Activated CD4-positive, alpha-beta T cell treated with anti-CD3 and anti-CD28 coated beads for 4 hours (primary cell): ENCODE measurements around the gene FERD3L.
"Not testable (repeated sequence)": the region's sequence is repeated elsewhere in the genome, so short reads cannot be mapped to it uniquely, and the experiment has no call there.

Experiments used
- DNase-seq, 2 donors: peaks; one replicate each; pipeline ENCODE4 v3.0.0-alpha.2; 2020

The FERD3L gene, protein sequence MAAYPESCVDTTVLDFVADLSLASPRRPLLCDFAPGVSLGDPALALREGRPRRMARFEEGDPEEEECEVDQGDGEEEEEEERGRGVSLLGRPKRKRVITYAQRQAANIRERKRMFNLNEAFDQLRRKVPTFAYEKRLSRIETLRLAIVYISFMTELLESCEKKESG

GRCh38 chr7:19144661-19145433, at the start of gene FERD3L:
Gene FERD3L (minus strand): TSS chr7:19145421. CDS start chr7:19145362, 59 bp downstream.
- DNase-seq: no peak

GRCh38 chr7:19194417-19194816, 49.2 kb upstream of the FERD3L start:
- DNase-seq: not testable (repeated sequence)

DNA sequence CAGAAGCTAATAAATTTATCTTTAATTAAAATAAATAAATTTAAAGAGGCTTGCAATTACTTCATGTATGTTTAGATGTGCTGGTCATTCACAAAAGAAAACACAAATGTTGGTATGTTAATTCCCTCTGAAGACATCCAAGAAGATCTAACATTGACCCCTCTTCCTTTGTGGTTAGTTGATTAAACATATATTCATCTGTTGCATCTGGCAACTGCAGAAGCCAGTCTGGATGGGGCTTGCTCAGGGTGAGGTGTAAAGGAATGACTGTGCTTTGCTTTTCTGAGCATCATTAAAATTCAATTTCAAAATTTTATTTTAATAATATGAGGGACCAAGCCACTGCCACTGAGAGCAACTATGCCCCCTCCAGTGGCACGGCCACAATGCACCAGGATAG, 36.4 kb upstream of the FERD3L start:
- no peak for DNase-seq

- DNase-seq: no peak
Measured at GRCh38 chr7:19178595-19178994, 33.4 kb upstream of the FERD3L start.

DNA sequence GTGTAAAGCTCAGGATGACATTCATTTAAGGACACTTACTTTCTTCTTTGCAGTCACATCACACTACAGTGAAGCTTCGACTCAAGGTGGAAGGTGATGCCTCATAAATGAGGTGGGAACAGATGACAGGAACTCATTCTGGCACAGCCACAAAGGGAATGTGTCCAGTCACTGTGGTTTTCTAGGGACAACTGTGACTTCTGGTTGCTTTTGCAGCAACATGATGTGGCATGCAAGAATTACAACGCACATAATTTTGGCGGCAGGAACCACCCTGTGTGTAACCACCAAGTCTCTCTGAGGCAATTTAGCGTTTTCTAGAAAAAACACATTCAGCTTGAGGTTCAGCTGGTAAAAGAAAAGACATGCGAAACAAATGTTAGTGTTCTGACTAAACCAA, 32.0 kb upstream of the FERD3L start:
- DNase-seq: no peak

- no peak for DNase-seq
Measured at GRCh38 chr7:19175241-19175640, 30.0 kb upstream of the FERD3L start.

DNA sequence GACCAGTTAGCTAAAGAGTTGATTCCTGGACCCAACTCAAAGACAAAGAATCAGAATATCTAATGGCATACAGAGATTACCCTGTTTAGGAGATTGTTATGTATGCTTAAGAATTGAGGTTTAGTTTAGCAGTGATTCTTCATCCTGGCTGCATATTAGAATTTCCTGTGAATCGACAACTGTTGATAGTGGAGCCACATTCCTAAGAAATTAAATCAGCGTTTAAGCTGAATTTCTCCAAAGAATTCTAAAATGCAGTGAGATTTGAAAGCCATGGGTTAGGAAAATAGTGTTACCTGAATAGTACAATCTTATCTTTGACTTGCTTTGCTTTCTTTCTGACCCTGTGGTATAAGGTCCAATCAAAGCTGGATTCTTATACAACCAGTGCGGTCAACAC, 16.4 kb upstream of the FERD3L start:
- no peak for DNase-seq

GRCh38 chr7:19146699-19147098, 1.5 kb upstream of the FERD3L start:
- DNase-seq: no peak

DNA sequence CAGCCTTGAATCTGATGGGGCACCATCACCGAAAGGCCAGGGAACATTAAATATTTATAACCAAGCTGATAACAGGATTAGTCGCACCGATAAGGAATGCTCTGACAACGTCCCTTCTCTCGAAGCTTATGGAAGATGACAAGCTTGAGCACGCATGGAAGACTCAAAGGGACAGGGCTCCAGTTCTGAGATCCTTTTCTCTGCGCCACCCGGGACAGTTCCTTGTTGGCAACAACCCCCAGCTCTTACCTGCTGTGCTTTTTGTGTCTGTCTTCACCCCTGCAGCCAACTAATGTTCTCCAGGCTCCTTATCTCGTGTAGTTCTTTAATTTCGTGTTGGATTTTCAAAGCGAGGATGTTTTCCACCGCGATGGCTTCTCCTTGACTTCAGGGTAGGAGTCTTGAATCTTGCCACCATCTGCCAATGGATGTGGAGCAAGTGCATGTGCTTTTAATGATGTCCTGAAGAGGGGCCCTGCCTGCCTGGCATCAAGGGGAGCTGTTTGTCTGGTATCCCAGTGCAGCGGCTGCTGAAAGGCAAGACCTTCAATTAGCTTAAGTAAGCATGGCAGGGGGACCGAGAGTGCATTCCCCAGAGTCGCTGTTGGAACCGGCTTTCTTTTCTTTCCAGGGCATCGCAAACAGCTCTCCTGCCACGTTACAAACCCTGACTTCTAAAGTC, 354 bp upstream of the FERD3L start:
- no peak for DNase-seq

- no peak for DNase-seq
Measured at GRCh38 chr7:19143881-19144574, 1.2 kb downstream of the FERD3L start.

GRCh38 chr7:19139706-19140327, 5.4 kb downstream of the FERD3L start:
- no peak for DNase-seq

GRCh38 chr7:19133886-19134285, 11.3 kb downstream of the FERD3L start:
- no peak for DNase-seq

GRCh38 chr7:19133390-19133789, 11.8 kb downstream of the FERD3L start:
- DNase-seq: no peak

GRCh38 chr7:19128856-19129255, 16.4 kb downstream of the FERD3L start:
- no peak for DNase-seq

DNA sequence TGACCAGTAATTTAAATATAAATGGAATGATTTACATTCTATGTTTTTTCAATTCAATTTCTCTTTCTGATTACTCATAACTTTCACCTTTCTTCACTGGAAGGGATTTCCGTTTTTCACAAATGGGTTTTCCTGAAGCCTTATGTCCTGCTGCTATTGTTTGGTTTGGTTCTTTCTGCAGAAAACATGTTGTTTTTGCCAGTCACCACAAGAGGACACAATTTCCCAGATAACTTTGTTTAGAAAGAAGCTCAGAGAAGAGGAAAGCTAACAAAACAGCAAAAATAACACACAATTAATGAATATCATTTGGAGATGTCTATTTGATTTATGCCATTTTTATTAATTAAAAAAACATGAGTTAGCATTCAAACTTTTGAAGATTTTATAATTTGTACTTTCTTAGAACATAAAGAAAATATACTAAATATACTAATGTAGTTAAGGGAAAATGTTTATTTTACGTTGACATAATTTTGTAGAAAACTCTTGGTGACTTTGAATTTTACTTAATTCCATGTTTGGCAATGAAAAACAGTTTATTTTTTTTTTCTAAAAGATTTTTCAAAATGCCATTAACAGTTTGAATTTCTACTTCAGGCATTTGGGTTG, 23.1 kb downstream of the FERD3L start:
- no peak for DNase-seq

DNA sequence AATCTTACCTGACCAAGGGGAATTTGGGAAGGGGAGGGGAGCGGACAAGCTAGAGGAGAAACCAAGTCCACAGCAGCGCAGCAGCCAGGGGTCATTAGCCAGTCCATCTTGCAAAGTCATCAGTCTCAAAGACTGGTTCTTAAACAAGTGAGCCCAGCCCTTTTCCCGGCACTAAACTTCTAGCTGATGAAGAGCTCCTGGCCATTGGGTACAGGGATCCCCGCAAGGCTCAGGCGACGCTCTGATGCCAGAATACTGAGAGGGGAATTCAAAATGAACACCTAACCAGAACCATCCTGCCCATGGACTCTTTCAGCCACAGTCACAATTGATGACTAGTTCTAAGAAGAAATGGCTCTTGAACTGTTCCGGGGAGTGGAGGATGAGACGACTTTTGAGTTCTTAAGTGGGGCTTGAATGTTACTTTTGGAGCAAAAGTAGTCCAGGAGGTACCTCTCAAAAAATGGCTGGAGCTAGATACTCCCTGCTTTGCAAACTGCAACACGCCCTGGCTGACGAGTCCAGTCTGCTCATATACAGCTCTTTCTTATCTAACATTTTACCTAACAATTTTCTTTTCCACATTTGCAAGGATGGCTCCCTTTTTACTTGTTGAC, 25.2 kb downstream of the FERD3L start:
- DNase-seq: no peak

DNA sequence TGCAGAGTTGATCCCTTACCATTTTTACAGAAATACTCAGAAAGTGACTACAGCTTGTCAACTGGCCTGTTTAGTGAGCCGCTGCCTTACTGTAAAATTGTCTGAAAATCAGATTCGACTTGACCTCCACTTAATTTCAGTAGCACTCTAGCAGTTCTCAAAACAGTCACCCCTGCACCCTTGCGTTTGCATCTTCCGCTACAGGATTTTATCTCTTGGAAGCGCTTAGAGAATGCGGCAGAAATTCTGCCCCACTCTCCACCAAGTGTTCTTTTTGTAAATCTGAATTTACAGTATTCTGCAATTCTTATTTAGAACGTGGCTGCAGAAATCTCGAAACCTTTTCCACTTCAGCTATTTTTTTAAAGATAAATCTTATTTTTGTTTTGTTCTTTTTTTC, 25.8 kb downstream of the FERD3L start:
- DNase-seq: no peak

DNA sequence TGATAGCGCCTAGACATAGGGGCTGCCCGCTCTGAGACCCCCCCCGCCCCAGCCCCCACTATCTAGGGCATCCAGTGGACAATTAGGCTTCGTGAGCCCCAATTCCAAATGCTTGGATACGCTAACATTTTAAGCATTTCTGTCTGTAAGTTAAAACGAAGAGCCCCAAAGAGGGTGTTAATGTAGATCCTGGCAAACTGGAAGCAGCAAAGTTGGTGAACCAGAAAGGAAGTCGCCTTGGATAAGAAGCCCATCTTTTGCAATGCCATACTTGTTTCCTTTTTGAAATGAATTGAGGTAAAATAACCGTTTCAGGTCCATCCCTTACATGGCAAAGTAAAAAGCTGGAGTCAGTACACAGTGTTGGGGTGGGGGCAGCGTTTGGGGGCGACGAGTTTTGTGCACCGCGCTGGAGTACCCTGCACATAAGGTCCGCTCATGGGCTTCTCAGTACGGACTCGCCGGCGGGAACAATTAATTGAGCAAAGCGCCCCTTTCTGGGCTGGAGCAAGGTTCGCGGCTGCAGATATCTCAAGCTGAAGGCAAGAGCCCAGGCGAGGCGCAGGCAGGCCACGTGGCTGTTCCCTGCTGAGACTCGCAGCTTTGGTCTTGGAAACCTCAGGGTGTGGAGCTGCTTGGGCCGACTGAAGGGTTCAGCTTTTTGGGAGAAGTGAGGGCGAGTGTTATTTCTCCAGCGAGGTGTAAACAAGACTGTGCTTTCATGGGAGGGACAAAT, 26.4 kb downstream of the FERD3L start:
- DNase-seq: no peak

GRCh38 chr7:19117870-19118608, 27.2 kb downstream of the FERD3L start:
- DNase-seq: no peak

- no peak for DNase-seq
Measured at GRCh38 chr7:19117091-19117869, 27.9 kb downstream of the FERD3L start, which contains the start of gene TWIST1. Gene TWIST1 (minus strand): TSS chr7:19117636. CDS start chr7:19117321, 315 bp downstream.
